Measurements from ENCODE around the gene CABP4. TPM values are rescaled to one million over a fixed set of nuclear protein-coding genes. Genes with fewer than 3 reads are reported as not detected.
"Not testable (repeated sequence)": the region's sequence is repeated elsewhere in the genome, so short reads cannot be mapped to it uniquely, and the experiment has no call there.

CABP4 gene
- polyA plus RNA-seq, 1 donor from 2014 or later: 3.9 TPM

DNA sequence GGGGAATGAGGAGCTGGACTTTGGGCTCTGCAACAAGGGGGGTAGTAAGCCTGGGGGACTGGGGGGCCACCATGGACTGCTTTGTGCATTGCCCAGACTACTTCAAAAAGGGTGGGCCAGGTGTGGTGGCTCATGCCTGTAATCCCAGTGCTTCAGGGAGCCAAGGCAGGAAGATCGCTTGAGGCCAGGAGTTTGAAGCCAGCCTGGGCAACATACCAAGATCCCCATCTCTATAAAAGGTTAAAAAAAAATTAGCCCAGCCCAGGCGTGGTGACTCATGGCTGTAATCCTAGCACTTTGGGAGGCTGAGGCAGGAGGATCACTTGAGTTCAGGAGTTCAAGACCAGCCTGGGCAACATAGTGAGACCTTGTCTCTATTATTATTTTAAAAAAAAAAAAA is 10.4 kb downstream of the CABP4 start:
- Mint-ChIP-seq H3K4me1 (peaks cover 12 to 25% (median 21%) of the 10 kb centered on the region in 3 donors), H3K4me3 (peak overlapping the region; percentile 86 to 96 (median 93)), H3K27ac (peak overlapping the region; percentile 89 to 96 (median 91))
- H3K36me3 Mint-ChIP-seq, H3K27me3 Mint-ChIP-seq, H3K9me3 Mint-ChIP-seq: not testable (repeated sequence)

DNA sequence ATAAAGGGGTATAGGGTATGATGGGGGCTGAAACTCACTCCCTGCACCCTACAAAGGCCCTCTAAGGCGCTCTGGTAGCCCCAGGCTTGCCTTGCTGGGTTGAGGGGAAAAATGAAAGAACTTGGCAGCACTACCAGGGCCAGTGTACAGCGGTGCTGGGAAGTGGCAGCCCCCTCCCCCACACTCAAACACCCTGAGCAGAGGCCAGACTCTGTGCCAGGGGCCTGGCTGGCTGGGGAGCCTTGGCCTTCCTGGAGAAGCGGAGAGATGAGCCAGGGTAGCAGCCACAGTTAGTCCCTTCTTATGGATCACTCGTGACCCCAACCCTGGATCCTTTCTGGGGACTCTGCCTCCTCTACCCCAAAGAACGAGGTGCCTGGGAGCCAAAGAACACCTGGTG is 11.2 kb downstream of the CABP4 start:
- Mint-ChIP-seq H3K4me3 (peak overlapping the region in 3 of 4 donors; percentile 25 to 83 (median 70)), H3K4me1 (peaks cover 12 to 28% (median 21%) of the 10 kb centered on the region in 3 donors), H3K9me3 (no peaks in the 10 kb centered on the region), H3K27ac (peak overlapping the region in 2 of 3 donors; percentile 73 to 89), H3K27me3 (no peaks in the 10 kb centered on the region), H3K36me3 (no peaks in the 10 kb centered on the region)

DNA sequence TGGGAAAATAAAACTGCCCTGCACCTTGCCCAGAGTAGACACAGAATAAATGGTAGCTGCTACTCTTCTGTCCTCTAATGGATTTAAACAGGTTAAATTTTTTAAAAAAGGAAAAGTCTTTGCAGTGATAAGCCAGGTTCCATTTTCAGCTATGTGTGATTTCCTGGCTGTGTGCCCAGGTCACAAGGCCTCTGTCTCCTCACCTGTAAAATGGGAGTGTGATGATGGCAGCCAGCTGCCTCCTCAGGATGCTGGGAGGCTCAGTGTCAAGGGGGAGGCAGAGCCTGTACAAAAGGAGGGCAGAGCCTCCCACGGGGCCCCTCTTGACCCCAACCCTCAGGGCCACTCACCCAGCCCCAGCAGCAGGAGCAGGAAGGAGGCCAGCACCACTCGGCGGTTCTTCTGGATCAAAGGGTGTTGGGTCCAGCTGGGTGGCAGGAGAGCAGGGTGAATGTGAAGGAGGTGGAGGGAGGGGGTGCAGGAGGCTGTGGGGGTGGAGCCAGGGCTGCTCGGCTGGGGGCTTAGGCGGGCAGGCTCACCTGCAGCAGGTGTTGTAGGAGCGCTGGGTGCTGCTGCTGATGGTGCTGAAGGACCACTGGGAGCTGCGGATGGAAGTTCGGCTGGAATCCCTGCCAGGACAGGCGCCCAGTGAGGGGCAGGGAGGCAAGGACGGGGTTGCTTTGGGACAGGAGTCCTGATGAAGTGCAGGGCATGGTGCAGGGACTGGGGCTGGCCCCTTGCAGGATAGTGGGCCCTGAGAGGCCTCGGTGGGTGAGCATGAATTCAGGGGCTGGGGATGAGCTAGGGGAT is 12.0 kb downstream of the CABP4 start:
- no peaks in the 10 kb centered on the region for H3K27me3 Mint-ChIP-seq
- H3K36me3 Mint-ChIP-seq: no peaks in the 10 kb centered on the region
- H3K27ac Mint-ChIP-seq: peak overlapping the region in 2 of 3 donors; percentile 89 to 91
- peak overlapping the region; percentile 83 to 98 (median 93) for H3K4me3 Mint-ChIP-seq
- H3K4me1 Mint-ChIP-seq: peaks cover 12 to 28% (median 21%) of the 10 kb centered on the region in 3 donors
- no peaks in the 10 kb centered on the region for H3K9me3 Mint-ChIP-seq

DNA sequence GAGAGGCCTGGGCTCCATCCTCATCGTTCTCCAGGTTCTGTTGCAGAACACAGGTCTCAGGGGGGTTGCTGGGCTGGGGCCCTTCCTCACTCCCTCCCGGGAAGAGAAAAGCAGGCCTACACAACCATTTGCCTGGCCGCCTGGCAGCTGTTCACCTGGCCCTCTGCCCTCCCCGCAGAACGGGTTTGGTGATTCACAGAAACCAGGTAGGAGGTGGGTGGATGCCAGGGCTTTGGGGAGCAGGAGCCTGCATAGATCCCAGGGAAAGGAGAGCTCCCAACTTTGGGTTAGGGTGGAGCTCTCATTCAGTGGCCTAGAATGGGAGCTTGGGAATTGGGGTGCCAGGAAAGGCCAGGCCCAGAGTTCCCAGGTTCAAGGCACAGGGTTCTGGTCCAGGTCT is 12.9 kb downstream of the CABP4 start:
- Mint-ChIP-seq H3K27ac (peak overlapping the region; percentile 56 to 91 (median 89)), H3K27me3 (no peaks in the 10 kb centered on the region), H3K9me3 (no peaks in the 10 kb centered on the region), H3K36me3 (no peaks in the 10 kb centered on the region), H3K4me3 (peak overlapping the region; percentile 83 to 98 (median 93)), H3K4me1 (peaks cover 12 to 26% (median 19%) of the 10 kb centered on the region in 3 donors)

DNA sequence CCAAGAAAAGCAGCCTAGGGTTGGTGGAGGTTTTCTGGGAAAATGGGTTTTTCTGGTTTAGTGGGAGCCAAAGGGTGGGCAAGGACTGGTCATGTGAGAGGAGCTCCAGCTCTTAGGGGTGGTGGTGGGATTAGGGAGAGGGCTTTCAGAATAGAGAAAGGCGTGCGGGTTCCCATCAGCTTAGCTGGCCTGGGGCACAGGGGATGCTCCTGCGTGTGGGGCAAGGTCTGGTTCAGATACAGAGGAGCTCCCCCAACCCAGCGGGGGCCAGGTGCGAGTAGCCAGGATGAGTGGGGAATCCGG is 13.3 kb downstream of the CABP4 start:
- H3K27ac Mint-ChIP-seq: peak overlapping the region; percentile 53 to 89 (median 56)
- peak overlapping the region; percentile 83 to 98 (median 93) for H3K4me3 Mint-ChIP-seq
- peaks cover 12 to 24% (median 19%) of the 10 kb centered on the region in 3 donors for H3K4me1 Mint-ChIP-seq
- no peaks in the 10 kb centered on the region for H3K36me3 Mint-ChIP-seq
- H3K27me3 Mint-ChIP-seq: no peaks in the 10 kb centered on the region
- H3K9me3 Mint-ChIP-seq: no peaks in the 10 kb centered on the region

DNA sequence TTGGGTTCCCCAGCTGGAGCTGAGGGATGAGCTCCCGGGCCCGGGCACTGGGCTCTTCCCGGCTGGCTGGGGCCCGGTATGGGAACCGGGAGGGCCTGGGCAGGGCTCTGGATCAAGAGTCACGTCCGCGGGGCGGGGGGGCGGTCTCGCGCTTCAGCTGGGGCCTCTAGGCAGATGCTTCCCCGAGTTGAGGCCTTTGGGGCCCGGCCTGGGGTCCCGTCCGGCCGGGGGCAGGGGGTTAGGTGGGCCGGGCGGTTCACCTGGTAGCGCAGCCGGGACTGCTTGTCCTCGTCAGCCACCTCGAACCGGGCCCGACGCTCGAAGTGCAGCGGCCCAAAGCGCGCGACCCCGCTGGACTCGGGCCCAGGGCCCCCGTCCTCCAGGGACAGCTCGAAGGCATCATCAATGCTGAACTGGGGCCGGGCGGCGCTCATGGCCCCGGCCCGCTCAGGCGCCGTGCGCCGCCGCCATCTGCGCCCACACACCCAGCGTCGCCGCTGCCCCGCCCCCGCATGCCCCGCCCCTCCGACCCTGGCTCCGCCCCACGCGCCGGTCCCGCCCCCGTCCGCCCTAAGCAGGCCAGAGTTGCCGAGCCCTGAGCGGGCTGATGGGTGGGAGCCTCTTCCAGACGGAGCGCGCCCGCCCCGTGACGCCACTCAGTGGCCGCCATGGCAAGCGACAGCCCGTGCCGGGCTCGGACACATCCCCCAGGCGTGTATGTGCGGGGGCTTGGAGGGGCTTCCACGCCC is 13.8 kb downstream of the CABP4 start, which contains the start of gene TMEM134:
TSS of gene TMEM134 (minus strand) at position 493 of the 749 bp plus-strand sequence. CDS start at position 434, 59 bp downstream.
- Mint-ChIP-seq H3K4me3 (peak within 1 kb of the TSS; percentile 83 to 98 (median 93)), H3K4me1 (peaks cover 12 to 22% (median 19%) of the 10 kb centered on the region in 3 donors), H3K9me3 (no peaks in the 10 kb centered on the region), H3K36me3 (no peaks in the 10 kb centered on the region), H3K27me3 (no peaks in the 10 kb centered on the region), H3K27ac (peak within 1 kb of the TSS; percentile 53 to 93 (median 89))

DNA sequence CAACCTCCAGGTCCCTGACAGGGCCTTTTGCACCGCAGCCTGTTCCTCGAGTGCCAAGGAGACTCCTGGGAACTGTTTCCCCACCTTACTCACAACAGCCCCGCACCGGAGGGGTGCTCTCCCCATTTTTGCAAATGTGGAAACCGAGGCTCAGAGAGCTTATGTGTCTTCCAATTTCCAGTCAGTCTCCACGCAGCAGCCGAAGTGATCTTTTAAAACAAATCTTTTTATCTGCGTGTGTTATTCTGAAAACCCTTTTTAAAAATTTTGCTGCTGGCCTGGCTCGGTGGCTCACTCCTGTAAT is 14.3 kb downstream of the CABP4 start:
- Mint-ChIP-seq H3K27me3 (no peaks in the 10 kb centered on the region), H3K9me3 (no peaks in the 10 kb centered on the region), H3K4me1 (peaks cover 9 to 20% (median 15%) of the 10 kb centered on the region in 3 donors), H3K27ac (peak overlapping the region in 2 of 3 donors; percentile 56 to 93), H3K36me3 (no peaks in the 10 kb centered on the region), H3K4me3 (peak overlapping the region; percentile 82 to 96 (median 84))

DNA sequence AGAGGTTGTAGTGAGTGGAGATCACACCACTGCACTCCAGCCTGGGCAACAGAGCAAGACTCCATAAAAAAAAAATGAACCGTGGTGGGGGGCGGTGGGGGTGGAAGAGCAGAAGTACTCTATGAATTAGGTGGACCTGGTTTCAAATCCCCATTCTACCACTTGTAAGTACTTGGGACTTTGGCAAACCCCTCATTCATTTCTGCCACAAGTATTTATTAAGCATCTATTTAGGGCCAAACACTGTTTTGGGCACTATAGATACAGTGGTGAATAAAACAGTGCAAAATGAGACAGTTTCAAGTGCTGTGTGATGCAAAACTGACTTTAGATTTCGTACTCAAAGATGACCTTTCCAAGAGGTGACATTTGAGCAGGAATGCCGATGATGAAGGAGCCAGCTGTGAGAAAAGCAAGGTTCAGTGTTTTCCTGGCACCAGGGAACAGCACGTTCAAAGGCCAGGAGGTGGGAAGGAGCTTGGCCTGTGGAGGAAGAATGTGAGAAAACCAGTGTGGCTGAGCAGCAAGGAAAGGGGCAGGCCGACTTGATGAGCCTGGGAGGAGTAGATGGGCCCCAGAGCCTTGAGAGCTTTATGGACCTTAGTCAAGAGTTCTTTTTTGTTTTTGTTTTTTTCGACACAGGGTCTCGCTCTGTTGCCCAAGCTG is 15.3 kb downstream of the CABP4 start:
- no peaks in the 10 kb centered on the region for H3K36me3 Mint-ChIP-seq
- H3K9me3 Mint-ChIP-seq: no peaks in the 10 kb centered on the region
- peak overlapping the region in 3 of 4 donors; percentile 38 to 85 (median 83) for H3K4me3 Mint-ChIP-seq
- peak overlapping the region in 1 of 3 donors; percentile 56 for H3K27ac Mint-ChIP-seq
- H3K4me1 Mint-ChIP-seq: peaks cover under 1 to 16% (median 8%) of the 10 kb centered on the region in 3 donors
- H3K27me3 Mint-ChIP-seq: no peaks in the 10 kb centered on the region

DNA sequence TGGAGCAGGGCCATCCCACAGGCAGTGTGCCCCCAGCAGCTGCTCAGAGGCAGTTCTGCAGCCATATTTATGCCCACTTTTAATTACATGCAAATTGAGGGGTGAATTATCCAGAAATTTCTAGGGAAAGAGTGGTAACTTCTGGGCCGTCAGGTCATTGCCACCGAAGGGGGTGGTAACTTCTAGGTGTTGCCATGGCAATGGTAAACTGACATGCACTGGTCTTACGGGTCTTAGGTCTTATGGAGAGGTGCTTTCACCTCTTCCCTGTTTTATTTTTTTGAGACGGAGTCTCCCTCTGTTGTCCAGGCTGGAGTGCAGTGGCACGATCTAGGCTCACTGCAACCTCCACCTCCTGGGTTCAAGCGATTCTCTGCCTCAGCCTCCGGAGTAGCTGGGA is 17.7 kb downstream of the CABP4 start:
- no peaks in the 10 kb centered on the region for H3K36me3 Mint-ChIP-seq
- H3K4me1 Mint-ChIP-seq: peaks cover 0 to 11% (median 4%) of the 10 kb centered on the region in 3 donors
- peak overlapping the region in 2 of 4 donors; percentile 7 to 68 for H3K4me3 Mint-ChIP-seq
- H3K27ac Mint-ChIP-seq: peak overlapping the region in 1 of 3 donors; percentile 58
- no peaks in the 10 kb centered on the region for H3K9me3 Mint-ChIP-seq
- no peaks in the 10 kb centered on the region for H3K27me3 Mint-ChIP-seq

DNA sequence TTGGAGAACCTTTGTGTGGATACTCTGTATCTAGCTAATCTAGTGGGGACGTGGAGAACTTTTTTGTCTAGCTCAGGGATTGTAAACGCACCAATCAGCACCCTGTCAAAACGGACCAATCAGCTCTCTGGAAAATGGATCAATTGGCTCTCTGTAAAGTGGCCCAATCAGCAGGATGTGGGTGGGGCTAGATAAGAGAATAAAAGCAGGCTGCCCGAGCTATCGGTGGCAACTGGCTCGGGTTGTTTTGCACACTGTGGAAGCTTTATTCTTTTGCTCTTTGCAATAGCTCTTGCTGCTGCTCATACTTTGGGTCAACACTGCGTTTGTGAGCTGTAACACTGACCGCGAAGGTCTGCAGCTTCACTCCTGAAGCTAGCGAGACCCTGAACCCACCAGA is 21.5 kb downstream of the CABP4 start:
- H3K27ac Mint-ChIP-seq, H3K36me3 Mint-ChIP-seq, H3K4me3 Mint-ChIP-seq, H3K4me1 Mint-ChIP-seq, H3K27me3 Mint-ChIP-seq, H3K9me3 Mint-ChIP-seq: not testable (repeated sequence)

DNA sequence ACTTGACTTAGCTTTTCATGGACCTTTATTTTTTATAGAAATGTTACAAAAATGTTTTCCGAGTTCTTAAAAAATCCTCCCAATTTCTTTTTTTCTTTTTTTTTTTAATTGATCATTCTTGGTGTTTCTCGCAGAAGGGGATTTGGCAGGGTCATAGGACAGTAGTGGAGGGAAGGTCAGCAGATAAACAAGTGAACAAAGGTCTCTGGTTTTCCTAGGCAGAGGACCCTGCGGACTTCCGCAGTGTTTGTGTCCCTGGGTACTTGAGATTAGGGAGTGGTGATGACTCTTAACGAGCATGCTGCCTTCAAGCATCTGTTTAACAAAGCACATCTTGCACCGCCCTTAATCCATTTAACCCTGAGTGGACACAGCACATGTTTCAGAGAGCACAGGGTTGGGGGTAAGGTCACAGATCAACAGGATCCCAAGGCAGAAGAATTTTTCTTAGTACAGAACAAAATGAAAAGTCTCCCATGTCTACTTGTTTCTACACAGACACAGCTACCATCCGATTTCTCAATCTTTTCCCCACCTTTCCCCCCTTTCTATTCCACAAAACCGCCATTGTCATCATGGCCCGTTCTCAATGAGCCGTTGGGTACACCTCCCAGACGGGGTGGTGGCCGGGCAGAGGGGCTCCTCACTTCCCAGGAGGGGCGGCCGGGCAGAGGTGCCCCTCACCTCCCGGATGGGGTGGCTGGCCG is 22.3 kb downstream of the CABP4 start:
- H3K4me3 Mint-ChIP-seq, H3K27ac Mint-ChIP-seq, H3K36me3 Mint-ChIP-seq, H3K4me1 Mint-ChIP-seq, H3K27me3 Mint-ChIP-seq, H3K9me3 Mint-ChIP-seq: not testable (repeated sequence)

DNA sequence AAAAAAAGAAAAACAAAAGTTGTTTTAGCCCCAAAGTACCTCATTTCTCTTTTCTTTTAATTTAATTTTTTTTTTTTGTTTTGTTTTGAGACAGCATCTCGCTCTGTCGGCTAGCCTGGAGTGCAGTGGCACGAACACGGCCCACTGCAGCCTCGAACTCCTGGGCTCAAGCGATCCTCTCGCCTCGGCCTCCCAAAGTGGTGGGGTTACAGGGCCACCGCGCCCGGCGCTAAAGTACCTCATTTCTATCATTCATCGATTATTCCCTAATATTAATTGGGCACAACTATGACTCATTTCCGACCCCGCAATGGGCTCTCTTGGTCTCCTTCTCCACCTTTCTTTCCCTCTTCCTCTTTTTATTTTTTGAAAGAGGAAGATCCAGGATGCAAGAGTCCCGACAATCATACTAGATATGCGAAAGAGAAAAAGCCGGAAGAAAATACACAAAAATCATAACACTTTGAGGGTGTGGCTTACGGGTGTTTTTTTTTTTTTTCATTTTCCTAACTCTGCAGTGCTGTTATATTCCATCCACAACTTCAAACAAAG is 27.2 kb downstream of the CABP4 start:
- H3K27ac Mint-ChIP-seq: peak overlapping the region; percentile 91 to 100 (median 97)
- H3K36me3 Mint-ChIP-seq: peaks cover 2% of the 10 kb centered on the region
- no peaks in the 10 kb centered on the region for H3K9me3 Mint-ChIP-seq
- peak overlapping the region; percentile 92 to 98 (median 98) for H3K4me3 Mint-ChIP-seq
- H3K27me3 Mint-ChIP-seq: no peaks in the 10 kb centered on the region
- peaks cover 35 to 38% (median 36%) of the 10 kb centered on the region in 3 donors for H3K4me1 Mint-ChIP-seq

DNA sequence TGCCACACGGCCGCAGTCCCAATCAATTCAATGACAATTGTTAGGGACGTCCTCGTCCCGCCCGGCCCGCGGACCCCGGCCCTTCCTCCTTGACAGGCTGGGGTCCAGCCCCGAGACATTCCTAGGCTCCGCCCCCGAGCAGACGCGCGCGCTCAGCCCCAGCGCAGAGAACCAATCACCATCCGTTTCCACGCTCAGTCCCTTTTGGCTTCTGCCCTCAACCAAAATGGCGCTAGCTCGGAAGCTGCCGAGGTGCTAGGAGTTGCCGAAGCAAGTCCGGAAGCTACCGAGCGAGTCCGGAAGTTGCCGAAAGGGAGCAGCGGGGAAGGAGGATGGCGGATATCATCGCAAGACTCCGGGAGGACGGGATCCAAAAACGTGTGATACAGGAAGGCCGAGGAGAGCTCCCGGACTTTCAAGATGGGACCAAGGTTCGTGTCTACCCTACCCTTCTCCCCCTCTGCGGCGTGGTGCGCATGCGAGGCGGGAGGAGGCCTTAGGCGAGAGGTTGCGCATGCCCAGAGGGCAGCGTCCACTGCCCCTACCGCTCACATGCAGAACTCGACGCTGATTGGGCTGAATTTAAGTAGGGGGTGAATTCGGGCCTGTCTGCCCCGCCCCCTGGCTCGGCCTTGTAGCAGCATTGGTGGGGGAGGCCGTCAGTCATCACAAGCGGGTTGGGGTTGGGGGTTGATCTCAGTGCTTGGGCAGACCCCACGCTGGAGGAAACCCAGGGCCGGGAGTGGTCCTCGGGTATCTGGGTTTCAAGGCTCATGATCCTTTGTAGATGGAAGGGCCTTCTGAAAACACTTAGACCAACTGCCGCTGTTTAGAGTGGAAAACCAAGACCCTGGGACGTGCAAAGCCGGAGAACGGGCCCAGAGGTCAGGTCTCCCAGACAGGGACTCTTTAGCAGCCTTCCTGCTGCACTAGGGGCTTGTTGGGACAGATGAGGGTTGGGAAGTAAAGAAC is 28.0 kb downstream of the CABP4 start, which contains the start of gene AIP:
TSS of gene AIP (plus strand) at position 200 of the 972 bp plus-strand sequence. CDS start at position 333, 133 bp downstream.
- Mint-ChIP-seq H3K36me3 (peaks cover 4% of the 10 kb centered on the region), H3K4me1 (peaks cover 36 to 46% (median 41%) of the 10 kb centered on the region in 3 donors), H3K4me3 (peak within 1 kb of the TSS; percentile 92 to 98 (median 98))

More for the DNA sequence above, 28.0 kb downstream of the CABP4 start, which contains the start of gene AIP:
- Mint-ChIP-seq H3K9me3 (no peaks in the 10 kb centered on the region), H3K27me3 (no peaks in the 10 kb centered on the region), H3K27ac (peak within 1 kb of the TSS; percentile 91 to 100 (median 97))

Data from IgD-negative memory B cell (primary cell).